CD4-positive, alpha-beta T cell treated with Interleukin-6 for 4 hours (primary cell): Measurements from ENCODE around the gene DUSP9.
A peak's percentile ranks its signal among the peaks of the same experiment; 100 is the strongest.
"Not testable (repeated sequence)": the region's sequence is repeated elsewhere in the genome, so short reads cannot be mapped to it uniquely, and the experiment has no call there.

ENCODE experiments used
- DNase-seq: peaks from one replicate; pipeline ENCODE4 v3.0.0-alpha.2; 2020; ENCODE audit warnings: mixed read lengths

Gene DUSP9

GRCh38 chrX:153673428-153674218, 26.6 kb downstream of the DUSP9 start, which contains the start of gene PNCK:
Gene PNCK (minus strand): TSS chrX:153673813. CDS start chrX:153673076, 737 bp downstream.
- DNase-seq, result no peak

- no peak for DNase-seq
Measured at GRCh38 chrX:153674219-153674851, 27.3 kb downstream of the DUSP9 start.

- DNase-seq, result no peak
Measured at GRCh38 chrX:153681175-153681574, 34.2 kb downstream of the DUSP9 start.

GRCh38 chrX:153683486-153683885, 36.5 kb downstream of the DUSP9 start:
- DNase-seq, result not testable (repeated sequence)

GRCh38 chrX:153684467-153685155, 37.6 kb downstream of the DUSP9 start:
- DNase-seq, result no peak

GRCh38 chrX:153685156-153685536, 38.1 kb downstream of the DUSP9 start:
- no peak for DNase-seq

- no peak for DNase-seq
Measured at GRCh38 chrX:153685751-153686696, 39.0 kb downstream of the DUSP9 start.

GRCh38 chrX:153686711-153687110, 39.7 kb downstream of the DUSP9 start:
- DNase-seq, result no peak

- DNase-seq, result peak; percentile 71
Measured at GRCh38 chrX:153687121-153688039, 40.4 kb downstream of the DUSP9 start, which contains the start of gene SLC6A8. Gene SLC6A8 (plus strand): TSS chrX:153687926. CDS start chrX:153688575, 649 bp downstream.

GRCh38 chrX:153688071-153688470, 41.1 kb downstream of the DUSP9 start:
- DNase-seq, result no peak

- no peak for DNase-seq
Measured at GRCh38 chrX:153688506-153688905, 41.5 kb downstream of the DUSP9 start.

GRCh38 chrX:153688911-153689590, 42.0 kb downstream of the DUSP9 start:
- no peak for DNase-seq

GRCh38 chrX:153689654-153690465, 42.9 kb downstream of the DUSP9 start:
- no peak for DNase-seq

GRCh38 chrX:153690466-153690865, 43.5 kb downstream of the DUSP9 start:
- DNase-seq, result no peak

GRCh38 chrX:153691032-153691827, 44.2 kb downstream of the DUSP9 start:
- not testable (repeated sequence) for DNase-seq

- DNase-seq, result no peak
Measured at GRCh38 chrX:153692003-153692402, 45.0 kb downstream of the DUSP9 start.

- no peak for DNase-seq
Measured at GRCh38 chrX:153692611-153693156, 45.7 kb downstream of the DUSP9 start.
